Body of pancreas (tissue), 4 donors: ENCODE data around the gene PALLD.

Experiments used
- POLR2A ChIP-seq, 3 donors: fragments of 450-650 bp; IDR thresholded peaks; one replicate each; pipeline ENCODE4 v1.6.1; 2016; ENCODE audit warnings: antibody characterized with exemption in 3 of 3, mild to moderate bottlenecking in 2 of 3
- TF ChIP-seq, protein P1 (sequence below), 7 experiments: fragments of 450-650 bp in 4 of 7; fragments of 200-600 bp in 3 of 7; sonication (generic) in 3 of 7; IDR thresholded peaks; one replicate each; pipeline ENCODE4 v1.5.1; 2016 to 2019; ENCODE audit warnings: antibody characterized with exemption in 7 of 7

DNA sequence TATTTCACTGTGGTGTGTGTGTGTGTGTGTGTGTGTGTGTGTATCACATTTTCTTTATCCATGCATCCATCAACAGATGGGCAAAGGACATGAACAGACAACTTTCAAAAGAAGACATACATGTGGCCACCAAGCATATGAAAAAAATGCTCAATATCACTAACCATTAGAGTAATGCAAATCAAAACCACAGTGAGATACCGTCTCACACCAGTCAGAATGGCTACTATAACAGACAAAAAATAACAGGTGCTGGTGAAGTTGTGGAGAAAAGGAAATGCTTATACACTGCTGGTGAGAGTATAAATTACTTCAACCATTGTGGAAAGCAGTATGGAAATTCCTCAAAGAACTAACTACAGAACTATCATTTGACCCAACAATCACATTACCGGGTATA, 83.4 kb downstream of the PALLD start:
- TF ChIP-seq, protein P1, sequence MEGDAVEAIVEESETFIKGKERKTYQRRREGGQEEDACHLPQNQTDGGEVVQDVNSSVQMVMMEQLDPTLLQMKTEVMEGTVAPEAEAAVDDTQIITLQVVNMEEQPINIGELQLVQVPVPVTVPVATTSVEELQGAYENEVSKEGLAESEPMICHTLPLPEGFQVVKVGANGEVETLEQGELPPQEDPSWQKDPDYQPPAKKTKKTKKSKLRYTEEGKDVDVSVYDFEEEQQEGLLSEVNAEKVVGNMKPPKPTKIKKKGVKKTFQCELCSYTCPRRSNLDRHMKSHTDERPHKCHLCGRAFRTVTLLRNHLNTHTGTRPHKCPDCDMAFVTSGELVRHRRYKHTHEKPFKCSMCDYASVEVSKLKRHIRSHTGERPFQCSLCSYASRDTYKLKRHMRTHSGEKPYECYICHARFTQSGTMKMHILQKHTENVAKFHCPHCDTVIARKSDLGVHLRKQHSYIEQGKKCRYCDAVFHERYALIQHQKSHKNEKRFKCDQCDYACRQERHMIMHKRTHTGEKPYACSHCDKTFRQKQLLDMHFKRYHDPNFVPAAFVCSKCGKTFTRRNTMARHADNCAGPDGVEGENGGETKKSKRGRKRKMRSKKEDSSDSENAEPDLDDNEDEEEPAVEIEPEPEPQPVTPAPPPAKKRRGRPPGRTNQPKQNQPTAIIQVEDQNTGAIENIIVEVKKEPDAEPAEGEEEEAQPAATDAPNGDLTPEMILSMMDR (IDR thresholded peaks at IDR 0.05), result no peak
- TF ChIP-seq POLR2A (IDR thresholded peaks at IDR 0.05), result no peak
